Naive thymus-derived CD4-positive, alpha-beta T cell (primary cell): Measurements from ENCODE around the gene RSPO3. TPM values are rescaled to one million over a fixed set of nuclear protein-coding genes. Genes with fewer than 3 reads are reported as not detected.

Experiments used
- ATAC-seq: fragments of 150-1000 bp; cut with Tn5 transposase; 2 replicates; pipeline ENCODE4 v1.10.0; 2021; ENCODE audit warnings: mild to moderate bottlenecking, moderate library complexity
- CTCF ChIA-PET: fragments of 350-600 bp; sonication (Branson Sonifier 250); formaldehyde crosslinking; loops from one replicate; lab custom pipeline; 2021; ENCODE audit warnings: antibody characterized with exemption; lab: Charles Lee
- POLR2A ChIA-PET: fragments of 350-600 bp; sonication (Branson Sonifier 250); formaldehyde crosslinking; loops from one replicate; lab custom pipeline; 2021; ENCODE audit warnings: antibody characterized with exemption, inconsistent platforms; lab: Charles Lee
- DNase-seq, 9 donors: peaks; one replicate each; pipeline versions ENCODE4 v3.0.0 to v3.0.0-alpha.2; 2020 to 2022; ENCODE audit warnings: mixed read lengths in 1 of 9
- H3K27ac ChIP-seq: one replicate; pipeline ENCODE4 v1.7.0; 2013; ENCODE audit warnings: mild to moderate bottlenecking, low read depth, low read length, moderate library complexity
- H3K27me3 ChIP-seq, 2 donors: one replicate each; pipeline ENCODE4 v1.7.0; 2013; ENCODE audit warnings: low read length in 2 of 2, mild to moderate bottlenecking in 2 of 2, moderate library complexity in 2 of 2; ENCODE audit not compliant: control insufficient read depth in 2 of 2, insufficient read depth in 2 of 2
- H3K36me3 ChIP-seq, 3 experiments: 1 replicate in 2 of 3; 2 replicates in 1 of 3; pipeline ENCODE4 v1.7.0; 2013; ENCODE audit warnings: low read length in 3 of 3, mild to moderate bottlenecking in 3 of 3, moderate library complexity in 1 of 3; ENCODE audit not compliant: insufficient read depth in 3 of 3, control insufficient read depth in 2 of 3
- H3K4me1 ChIP-seq, 2 donors: one replicate each; pipeline ENCODE4 v1.7.0; 2013; ENCODE audit warnings: low read length in 2 of 2, mild to moderate bottlenecking in 2 of 2, moderate library complexity in 1 of 2; ENCODE audit not compliant: control insufficient read depth in 2 of 2, insufficient read depth in 2 of 2
- H3K4me3 ChIP-seq: 2 replicates; pipeline ENCODE4 v1.7.0; 2013; ENCODE audit warnings: mild to moderate bottlenecking, low read length
- H3K9me3 ChIP-seq, 3 experiments: 1 replicate in 2 of 3; 2 replicates in 1 of 3; pipeline ENCODE4 v1.7.0; 2013; ENCODE audit warnings: low read length in 3 of 3; ENCODE audit not compliant: control insufficient read depth in 2 of 3
- H3K27ac Mint-ChIP-seq, 9 donors: one replicate each; pipeline ENCODE4 v1.8.0; 2020 to 2022; ENCODE audit warnings: mixed read lengths in 9 of 9, mild to moderate bottlenecking in 8 of 9, moderate library complexity in 5 of 9, inconsistent platforms in 2 of 9
- H3K27me3 Mint-ChIP-seq, 5 donors: one replicate each; pipeline ENCODE4 v1.8.0; 2021 to 2022; ENCODE audit warnings: mixed read lengths in 5 of 5, mild to moderate bottlenecking in 1 of 5
- H3K36me3 Mint-ChIP-seq, 5 donors: one replicate each; pipeline ENCODE4 v1.8.0; 2020 to 2022; ENCODE audit warnings: mixed read lengths in 5 of 5, mild to moderate bottlenecking in 3 of 5, inconsistent platforms in 1 of 5
- H3K4me1 Mint-ChIP-seq, 7 donors: one replicate each; pipeline ENCODE4 v1.8.0; 2020 to 2022; ENCODE audit warnings: mixed read lengths in 7 of 7, mild to moderate bottlenecking in 3 of 7, inconsistent platforms in 1 of 7
- H3K4me3 Mint-ChIP-seq, 10 donors: one replicate each; pipeline ENCODE4 v1.8.0; 2020 to 2022; ENCODE audit warnings: mild to moderate bottlenecking in 10 of 10, mixed read lengths in 10 of 10, moderate library complexity in 6 of 10, inconsistent platforms in 2 of 10
- H3K9me3 Mint-ChIP-seq, 11 donors: one replicate each; pipeline ENCODE4 v1.8.0; 2020 to 2022; ENCODE audit warnings: mixed read lengths in 11 of 11, mild to moderate bottlenecking in 4 of 11, inconsistent platforms in 1 of 11, moderate library complexity in 1 of 11
- intact Hi-C, 2 donors: fragments of 100-400 bp; cut with micrococcal nuclease; formaldehyde crosslinking; loops; one replicate each; pipeline ENCODE4 v1.15.1; 2023
- polyA plus RNA-seq, 2 donors: library from polyadenylated mRNA; unstranded; fragments of 300-500 nt; fragmentation: Illumina TruSeq; gene quantifications; one replicate each; pipeline ENCODE4 v1.2.3, GENCODE V29; 2021
- total RNA-seq, 6 experiments: library from RNA in 5 of 6; stranded (reverse) in 5 of 6; gene quantifications; 1 replicate in 5 of 6; 2 replicates in 1 of 6; pipeline ENCODE4 v1.2.3 and lab custom pipeline; 2021 to 2026

The RSPO3 gene
- total and polyA plus RNA-seq, 7 experiments from 2014 or later: not detected

GRCh38 chr6:127146932-127147331 is 28.5 kb downstream of the RSPO3 start:
- no peaks in the 10 kb centered on the region for H3K9me3 ChIP-seq
- H3K27me3 ChIP-seq: no peaks in the 10 kb centered on the region
- Mint-ChIP-seq H3K27ac (no peak overlapping the region), H3K4me3 (no peak overlapping the region), H3K36me3 (no peaks in the 10 kb centered on the region), H3K27me3 (peaks cover 15 to 57% (median 20%) of the 10 kb centered on the region in 5 donors), H3K9me3 (peaks cover 0 to 1% (median 0%) of the 10 kb centered on the region in 11 donors), H3K4me1 (no peaks in the 10 kb centered on the region)
- no peak for DNase-seq
- POLR2A ChIA-PET: no interaction called here
- H3K4me3 ChIP-seq: no peak overlapping the region
- CTCF ChIA-PET: no interaction called here
- no peak overlapping the region for H3K27ac ChIP-seq
- H3K4me1 ChIP-seq: no peaks in the 10 kb centered on the region
- intact Hi-C loops: no loop called here
- no peaks in the 10 kb centered on the region for H3K36me3 ChIP-seq
- no peak for ATAC-seq

DNA sequence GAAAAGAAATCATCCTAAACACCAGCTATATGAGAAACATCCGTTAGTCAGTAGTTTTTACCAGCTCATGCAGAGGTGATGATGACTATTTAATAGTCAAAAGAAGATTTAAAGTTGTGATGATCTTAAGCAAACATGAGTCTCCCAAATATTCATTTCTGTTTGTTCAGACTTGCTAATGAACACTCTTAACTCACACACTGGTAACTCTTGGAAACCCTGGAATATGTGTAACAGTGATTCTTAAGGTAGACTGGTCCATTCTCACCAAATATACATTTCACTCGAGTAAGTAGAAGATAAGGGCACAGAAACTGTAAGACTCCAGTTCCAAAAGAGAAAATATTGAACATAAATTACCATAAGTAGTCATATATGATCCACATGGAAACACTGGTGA is 29.1 kb downstream of the RSPO3 start:
- DNase-seq: no peak
- no peaks in the 10 kb centered on the region for H3K36me3 Mint-ChIP-seq
- ATAC-seq: no peak
- POLR2A ChIA-PET: no interaction called here
- H3K9me3 ChIP-seq: no peaks in the 10 kb centered on the region
- H3K4me1 Mint-ChIP-seq: no peaks in the 10 kb centered on the region
- H3K4me1 ChIP-seq: no peaks in the 10 kb centered on the region
- CTCF ChIA-PET: no interaction called here
- no peak overlapping the region for H3K4me3 Mint-ChIP-seq
- H3K27ac ChIP-seq: no peak overlapping the region
- H3K27me3 ChIP-seq: no peaks in the 10 kb centered on the region
- no peaks in the 10 kb centered on the region for H3K36me3 ChIP-seq
- H3K27me3 Mint-ChIP-seq: peaks cover 14 to 52% (median 20%) of the 10 kb centered on the region in 5 donors
- H3K27ac Mint-ChIP-seq: no peak overlapping the region
- no peak overlapping the region for H3K4me3 ChIP-seq
- H3K9me3 Mint-ChIP-seq: peaks cover 0 to 1% (median 0%) of the 10 kb centered on the region in 11 donors
- intact Hi-C loops: no loop called here

DNA sequence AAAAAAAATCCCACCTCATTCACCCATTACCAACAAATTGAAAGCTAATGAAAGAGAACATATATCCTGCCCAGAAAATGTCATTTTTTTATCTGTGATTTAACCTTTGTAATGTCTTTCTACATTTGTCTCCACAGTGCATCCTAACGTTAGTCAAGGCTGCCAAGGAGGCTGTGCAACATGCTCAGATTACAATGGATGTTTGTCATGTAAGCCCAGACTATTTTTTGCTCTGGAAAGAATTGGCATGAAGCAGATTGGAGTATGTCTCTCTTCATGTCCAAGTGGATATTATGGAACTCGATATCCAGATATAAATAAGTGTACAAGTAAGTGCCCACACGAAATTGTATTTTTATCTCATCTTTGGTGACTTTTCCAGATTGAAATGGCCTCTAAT is 30.0 kb downstream of the RSPO3 start:
- POLR2A ChIA-PET: no interaction called here
- no peak overlapping the region for H3K27ac Mint-ChIP-seq

DNA sequence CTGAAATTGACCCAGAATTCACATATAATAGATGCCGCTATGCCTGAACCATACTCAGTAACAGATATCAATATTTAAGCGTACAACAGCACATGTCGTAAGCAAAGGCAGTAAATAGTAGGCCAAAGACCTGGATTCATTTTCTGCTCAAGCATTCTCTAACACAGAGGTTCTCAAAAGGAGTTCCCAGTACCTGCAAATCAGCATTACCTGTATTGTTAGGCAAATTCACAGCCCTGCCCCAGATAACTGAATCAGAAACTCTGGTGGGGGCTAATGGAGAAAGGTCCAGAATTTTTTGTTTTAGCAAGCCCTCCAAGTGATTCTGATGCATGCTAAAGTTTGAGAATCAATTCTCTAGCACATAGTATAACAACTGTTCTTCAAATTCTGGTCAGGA is 36.0 kb downstream of the RSPO3 start:
- Histone ChIP-seq H3K4me1 (no peaks in the 10 kb centered on the region), H3K27ac (no peak overlapping the region), H3K27me3 (no peaks in the 10 kb centered on the region), H3K36me3 (no peaks in the 10 kb centered on the region), H3K4me3 (no peak overlapping the region), H3K9me3 (no peaks in the 10 kb centered on the region)
- no peak overlapping the region for H3K27ac Mint-ChIP-seq
- no peaks in the 10 kb centered on the region for H3K36me3 Mint-ChIP-seq
- DNase-seq (no peak), ATAC-seq (no peak)
- ChIA-PET CTCF (no interaction called here), POLR2A (no interaction called here)
- H3K4me1 Mint-ChIP-seq: no peaks in the 10 kb centered on the region
- H3K9me3 Mint-ChIP-seq: no peaks in the 10 kb centered on the region
- H3K27me3 Mint-ChIP-seq: peaks cover 9 to 22% (median 11%) of the 10 kb centered on the region in 5 donors
- H3K4me3 Mint-ChIP-seq: no peak overlapping the region
- intact Hi-C loops: no loop called here

More for the DNA sequence above, 30.0 kb downstream of the RSPO3 start:
- Histone ChIP-seq H3K4me1 (no peaks in the 10 kb centered on the region), H3K4me3 (no peak overlapping the region), H3K9me3 (no peaks in the 10 kb centered on the region), H3K36me3 (no peaks in the 10 kb centered on the region), H3K27ac (no peak overlapping the region), H3K27me3 (no peaks in the 10 kb centered on the region)
- H3K27me3 Mint-ChIP-seq: peaks cover 14 to 49% (median 20%) of the 10 kb centered on the region in 5 donors
- H3K4me3 Mint-ChIP-seq: no peak overlapping the region
- H3K36me3 Mint-ChIP-seq: no peaks in the 10 kb centered on the region
- CTCF ChIA-PET: no interaction called here
- peaks cover 0 to 1% (median 0%) of the 10 kb centered on the region in 11 donors for H3K9me3 Mint-ChIP-seq
- no peak for DNase-seq
- ATAC-seq: no peak
- intact Hi-C loops: no loop called here
- H3K4me1 Mint-ChIP-seq: no peaks in the 10 kb centered on the region

DNA sequence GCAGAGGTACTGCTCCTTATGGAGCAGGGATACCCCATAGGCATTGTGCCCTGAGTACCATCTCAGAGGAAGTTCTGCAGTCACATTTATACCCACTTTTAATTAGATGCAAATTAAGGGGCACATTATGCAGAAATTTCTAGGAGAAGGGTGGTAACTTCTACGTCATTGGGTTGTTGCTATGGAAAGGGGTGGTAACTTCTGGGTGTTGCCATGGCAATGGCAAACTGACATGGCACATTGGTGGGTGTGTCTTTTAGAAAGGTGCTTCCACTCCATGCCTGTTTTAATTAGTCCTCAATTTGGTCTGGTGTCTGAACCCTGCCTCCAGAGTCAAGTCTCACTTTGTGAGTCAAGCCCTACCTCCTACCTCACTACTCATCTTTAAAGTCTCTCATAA is 42.0 kb downstream of the RSPO3 start:
- Mint-ChIP-seq H3K4me3 (no peak overlapping the region), H3K9me3 (no peaks in the 10 kb centered on the region), H3K4me1 (no peaks in the 10 kb centered on the region), H3K27ac (no peak overlapping the region), H3K27me3 (peaks cover 3 to 16% (median 7%) of the 10 kb centered on the region in 5 donors), H3K36me3 (no peaks in the 10 kb centered on the region)
- POLR2A ChIA-PET: no interaction called here
- Histone ChIP-seq H3K4me3 (no peak overlapping the region), H3K27ac (no peak overlapping the region), H3K27me3 (no peaks in the 10 kb centered on the region), H3K9me3 (no peaks in the 10 kb centered on the region), H3K4me1 (no peaks in the 10 kb centered on the region), H3K36me3 (no peaks in the 10 kb centered on the region)
- no peak for ATAC-seq
- intact Hi-C loops: no loop called here
- no peak for DNase-seq
- CTCF ChIA-PET: no interaction called here

DNA sequence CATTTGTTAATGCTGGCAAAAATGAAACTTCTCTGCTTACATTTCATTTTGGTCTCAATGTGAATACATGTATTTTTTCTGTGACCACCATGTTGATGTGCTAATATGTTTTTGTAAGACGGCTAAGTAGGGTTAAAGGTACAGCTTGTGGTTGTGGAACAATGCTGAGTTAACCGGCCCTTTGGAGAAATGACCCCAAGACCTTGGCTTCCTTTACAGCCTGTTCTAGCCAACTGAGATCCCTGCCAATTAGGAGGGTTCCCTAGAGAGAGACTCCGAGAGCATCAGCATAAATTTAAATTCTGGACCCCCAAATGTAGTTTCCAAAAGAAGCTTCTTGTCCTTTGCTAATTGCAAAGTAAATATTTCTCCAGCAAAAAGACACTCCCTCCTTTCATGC is 44.4 kb downstream of the RSPO3 start:
- ATAC-seq (no peak), DNase-seq (no peak)
- H3K27ac ChIP-seq: no peak overlapping the region
- CTCF ChIA-PET: no interaction called here
- H3K4me3 ChIP-seq: no peak overlapping the region
- H3K9me3 ChIP-seq: no peaks in the 10 kb centered on the region
- H3K27ac Mint-ChIP-seq: no peak overlapping the region
- H3K36me3 Mint-ChIP-seq: no peaks in the 10 kb centered on the region
- H3K27me3 ChIP-seq: no peaks in the 10 kb centered on the region
- intact Hi-C loops: no loop called here
- H3K9me3 Mint-ChIP-seq: no peaks in the 10 kb centered on the region
- H3K4me1 ChIP-seq: no peaks in the 10 kb centered on the region
- peaks cover 5 to 21% (median 8%) of the 10 kb centered on the region in 5 donors for H3K27me3 Mint-ChIP-seq
- no peaks in the 10 kb centered on the region for H3K4me1 Mint-ChIP-seq
- POLR2A ChIA-PET: no interaction called here
- no peaks in the 10 kb centered on the region for H3K36me3 ChIP-seq
- no peak overlapping the region for H3K4me3 Mint-ChIP-seq

- POLR2A ChIA-PET: no interaction called here
Observed at GRCh38 chr6:127164036-127164435, 45.6 kb downstream of the RSPO3 start.

More at GRCh38 chr6:127164036-127164435, 45.6 kb downstream of the RSPO3 start:
- ATAC-seq: no peak
- no peak for DNase-seq
- Histone ChIP-seq H3K27me3 (no peaks in the 10 kb centered on the region), H3K27ac (no peak overlapping the region), H3K9me3 (no peaks in the 10 kb centered on the region), H3K4me3 (no peak overlapping the region), H3K4me1 (no peaks in the 10 kb centered on the region), H3K36me3 (no peaks in the 10 kb centered on the region)
- Mint-ChIP-seq H3K4me3 (no peak overlapping the region), H3K36me3 (no peaks in the 10 kb centered on the region), H3K9me3 (peaks cover 0 to 4% (median 2%) of the 10 kb centered on the region in 11 donors), H3K27me3 (peaks cover 3 to 21% (median 12%) of the 10 kb centered on the region in 5 donors), H3K27ac (no peak overlapping the region), H3K4me1 (no peaks in the 10 kb centered on the region)
- CTCF ChIA-PET: no interaction called here
- intact Hi-C loops: no loop called here
